Spleen (tissue), 7 donors: ENCODE measurements around the gene HMGA1.

Experiments
- POLR2A ChIP-seq, 3 donors: fragments of 450-650 bp; IDR thresholded peaks; one replicate each; pipeline ENCODE4 v1.5.1; 2017; ENCODE audit warnings: antibody characterized with exemption in 3 of 3, mild to moderate bottlenecking in 1 of 3
- POLR2AphosphoS5 ChIP-seq, 3 donors: sonication (generic); formaldehyde crosslinking; IDR thresholded peaks; one replicate each; pipeline ENCODE4 v1.5.1; 2017; ENCODE audit warnings: antibody characterized with exemption in 3 of 3
- TF ChIP-seq, protein P1 (sequence below), 11 experiments: fragments of 200-600 bp in 7 of 11; fragments of 450-650 bp in 4 of 11; sonication (generic) in 4 of 11; IDR thresholded peaks in 8 of 11; conservative IDR thresholded peaks in 3 of 11; 1 replicate in 7 of 11; 2 replicates in 4 of 11; pipeline versions ENCODE4 v1.4.0 to v1.8.0; 2016 to 2021; ENCODE audit warnings: antibody characterized with exemption in 11 of 11, inconsistent platforms in 4 of 11, mild to moderate bottlenecking in 1 of 11
- donor health status: DM: no; HTN: no; CAD: no; lungs with moderate emphysema.
- donor health status: DM: no; HTN: no; CAD: no.
- donor health status: DM: no; HTN: no; CAD: no.

DNA sequence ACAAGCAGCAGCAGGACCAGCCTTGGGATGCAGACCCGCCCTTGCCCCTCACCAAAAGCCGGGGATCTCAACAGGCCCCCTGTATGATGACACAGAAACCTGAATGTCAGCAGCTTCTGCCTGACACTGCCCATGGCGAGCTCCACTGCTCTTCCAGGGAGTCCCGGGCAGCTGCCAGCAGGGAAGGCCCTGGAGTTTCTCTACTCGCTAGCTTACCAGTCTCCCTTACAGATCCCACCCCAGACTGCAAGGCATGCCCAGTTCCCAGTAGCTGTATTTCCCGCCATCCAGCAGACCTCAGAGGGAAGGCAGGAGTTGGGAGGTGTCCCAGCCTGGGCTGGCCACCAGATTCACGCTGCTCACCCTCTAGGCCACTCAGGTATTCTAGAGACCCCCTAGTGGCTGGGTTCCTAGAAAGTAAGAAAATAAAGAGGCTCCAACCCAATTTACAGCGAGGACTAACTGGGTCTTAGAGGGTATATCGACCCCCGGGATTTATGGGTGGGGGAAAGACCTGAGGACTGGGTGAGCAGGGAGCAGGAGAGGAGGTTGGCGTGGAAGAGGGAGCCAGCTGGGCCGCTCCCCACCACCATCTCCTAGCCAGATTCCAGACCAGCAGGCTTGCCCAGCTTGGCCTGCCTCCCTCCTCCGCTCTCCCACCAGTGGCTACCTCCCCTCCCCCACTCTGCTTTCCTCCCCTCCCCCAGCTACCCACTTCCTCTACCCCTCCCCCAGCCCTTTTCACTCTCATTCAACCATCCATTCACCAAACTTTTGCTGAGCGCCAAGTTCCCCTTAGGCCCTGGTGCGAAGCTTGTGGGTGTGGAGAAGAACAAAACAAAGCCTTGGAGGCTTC is 9.7 kb upstream of the HMGA1 start:
- TF ChIP-seq, protein P1, sequence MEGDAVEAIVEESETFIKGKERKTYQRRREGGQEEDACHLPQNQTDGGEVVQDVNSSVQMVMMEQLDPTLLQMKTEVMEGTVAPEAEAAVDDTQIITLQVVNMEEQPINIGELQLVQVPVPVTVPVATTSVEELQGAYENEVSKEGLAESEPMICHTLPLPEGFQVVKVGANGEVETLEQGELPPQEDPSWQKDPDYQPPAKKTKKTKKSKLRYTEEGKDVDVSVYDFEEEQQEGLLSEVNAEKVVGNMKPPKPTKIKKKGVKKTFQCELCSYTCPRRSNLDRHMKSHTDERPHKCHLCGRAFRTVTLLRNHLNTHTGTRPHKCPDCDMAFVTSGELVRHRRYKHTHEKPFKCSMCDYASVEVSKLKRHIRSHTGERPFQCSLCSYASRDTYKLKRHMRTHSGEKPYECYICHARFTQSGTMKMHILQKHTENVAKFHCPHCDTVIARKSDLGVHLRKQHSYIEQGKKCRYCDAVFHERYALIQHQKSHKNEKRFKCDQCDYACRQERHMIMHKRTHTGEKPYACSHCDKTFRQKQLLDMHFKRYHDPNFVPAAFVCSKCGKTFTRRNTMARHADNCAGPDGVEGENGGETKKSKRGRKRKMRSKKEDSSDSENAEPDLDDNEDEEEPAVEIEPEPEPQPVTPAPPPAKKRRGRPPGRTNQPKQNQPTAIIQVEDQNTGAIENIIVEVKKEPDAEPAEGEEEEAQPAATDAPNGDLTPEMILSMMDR (IDR thresholded peaks at IDR 0.05 in 8 of 11, conservative IDR thresholded peaks at IDR 0.05 in 3 of 11): no peak
- TF ChIP-seq POLR2AphosphoS5 (IDR thresholded peaks at IDR 0.05) (no peak), POLR2A (IDR thresholded peaks at IDR 0.05) (no peak)
